ENCODE measurements around the gene HMCN2.

- TF ChIP-seq POLR2A (IDR thresholded peaks at IDR 0.05; ENCODE audit: low read length): no peak
- TF ChIP-seq GATA1 (IDR thresholded peaks at IDR 0.05; ENCODE audit: low read depth, low read length): no peak
These were observed 72.3 kb downstream of the HMCN2 start for GRCh38 chr9:130337784-130338380.

Data from erythroblast (primary cell).